Immature natural killer cell (primary cell): ENCODE measurements around the gene SDK1. TPM values are rescaled to one million over a fixed set of nuclear protein-coding genes. Genes with fewer than 3 reads are reported as not detected.

ENCODE experiments used
- DNase-seq, 3 donors: peaks; one replicate each; pipeline ENCODE4 v3.0.0; 2022; ENCODE audit warnings: mixed read lengths in 1 of 3
- H3K27ac Mint-ChIP-seq, 6 donors: one replicate each; pipeline ENCODE4 v1.8.0; 2020; ENCODE audit warnings: mixed read lengths in 6 of 6, mild to moderate bottlenecking in 5 of 6, inconsistent platforms in 4 of 6, moderate library complexity in 3 of 6
- H3K27me3 Mint-ChIP-seq, 3 donors: one replicate each; pipeline ENCODE4 v1.8.0; 2020 to 2021; ENCODE audit warnings: low read depth in 3 of 3, mild to moderate bottlenecking in 3 of 3, mixed read lengths in 3 of 3, moderate library complexity in 3 of 3, inconsistent platforms in 1 of 3
- H3K36me3 Mint-ChIP-seq, 3 donors: one replicate each; pipeline ENCODE4 v1.8.0; 2020; ENCODE audit warnings: mixed read lengths in 3 of 3, inconsistent platforms in 2 of 3, mild to moderate bottlenecking in 2 of 3
- H3K4me1 Mint-ChIP-seq, 2 donors: one replicate each; pipeline ENCODE4 v1.8.0; 2020; ENCODE audit warnings: inconsistent platforms in 2 of 2, mild to moderate bottlenecking in 2 of 2, mixed read lengths in 2 of 2, moderate library complexity in 1 of 2
- H3K4me3 Mint-ChIP-seq, 5 donors: one replicate each; pipeline ENCODE4 v1.8.0; 2020; ENCODE audit warnings: mild to moderate bottlenecking in 5 of 5, mixed read lengths in 5 of 5, inconsistent platforms in 3 of 5, moderate library complexity in 3 of 5
- H3K9me3 Mint-ChIP-seq, 6 donors: one replicate each; pipeline ENCODE4 v1.8.0; 2020; ENCODE audit warnings: mild to moderate bottlenecking in 6 of 6, mixed read lengths in 6 of 6, inconsistent platforms in 4 of 6, moderate library complexity in 3 of 6
- polyA plus RNA-seq, 3 donors: library from polyadenylated mRNA; unstranded; fragments of 300-500 nt; fragmentation: Illumina TruSeq; gene quantifications; one replicate each; pipeline ENCODE4 v1.2.3, GENCODE V29; 2021

SDK1 gene
- polyA plus RNA-seq, 3 donors from 2014 or later, result not detected

DNA sequence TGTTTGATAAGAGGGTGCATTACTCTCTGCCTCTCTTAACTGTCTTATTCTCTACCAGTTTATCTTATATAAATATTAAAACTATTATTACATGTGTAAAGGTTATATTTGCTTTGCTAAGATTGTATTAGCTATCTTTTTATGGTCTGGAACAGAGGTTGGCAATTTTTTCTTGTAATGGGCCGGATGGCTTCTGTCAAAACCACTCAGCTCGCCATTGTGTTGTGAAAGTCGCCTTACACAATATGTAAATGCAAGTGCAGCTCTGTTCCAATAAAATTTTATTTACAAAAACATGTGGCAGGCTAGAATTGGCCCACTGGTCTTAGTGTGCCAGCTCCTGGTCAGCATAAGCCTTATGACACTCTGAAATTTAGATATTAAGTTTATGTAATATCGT, 185.8 kb downstream of the SDK1 start:
- H3K9me3 Mint-ChIP-seq, result no peaks in the 10 kb centered on the region
- peaks cover 4 to 8% (median 5%) of the 10 kb centered on the region in 3 donors for H3K27me3 Mint-ChIP-seq
- no peaks in the 10 kb centered on the region for H3K4me1 Mint-ChIP-seq
- H3K36me3 Mint-ChIP-seq, result no peaks in the 10 kb centered on the region
- H3K4me3 Mint-ChIP-seq, result no peak overlapping the region
- no peak overlapping the region for H3K27ac Mint-ChIP-seq
- no peak for DNase-seq

- no peak for DNase-seq
- H3K4me3 Mint-ChIP-seq, result no peak overlapping the region
- H3K9me3 Mint-ChIP-seq, result no peaks in the 10 kb centered on the region
- H3K4me1 Mint-ChIP-seq, result no peaks in the 10 kb centered on the region
- no peaks in the 10 kb centered on the region for H3K36me3 Mint-ChIP-seq
- no peak overlapping the region for H3K27ac Mint-ChIP-seq
- H3K27me3 Mint-ChIP-seq, result peaks cover 5 to 8% (median 6%) of the 10 kb centered on the region in 3 donors
Observed at GRCh38 chr7:3488829-3489228, 187.8 kb downstream of the SDK1 start.

- H3K9me3 Mint-ChIP-seq, result no peaks in the 10 kb centered on the region
- DNase-seq, result no peak
- H3K27ac Mint-ChIP-seq, result no peak overlapping the region
- H3K36me3 Mint-ChIP-seq, result no peaks in the 10 kb centered on the region
- H3K27me3 Mint-ChIP-seq, result peaks cover 2 to 7% (median 5%) of the 10 kb centered on the region in 3 donors
- H3K4me1 Mint-ChIP-seq, result no peaks in the 10 kb centered on the region
- H3K4me3 Mint-ChIP-seq, result no peak overlapping the region
Observed at GRCh38 chr7:3493499-3493898, 192.4 kb downstream of the SDK1 start.

DNA sequence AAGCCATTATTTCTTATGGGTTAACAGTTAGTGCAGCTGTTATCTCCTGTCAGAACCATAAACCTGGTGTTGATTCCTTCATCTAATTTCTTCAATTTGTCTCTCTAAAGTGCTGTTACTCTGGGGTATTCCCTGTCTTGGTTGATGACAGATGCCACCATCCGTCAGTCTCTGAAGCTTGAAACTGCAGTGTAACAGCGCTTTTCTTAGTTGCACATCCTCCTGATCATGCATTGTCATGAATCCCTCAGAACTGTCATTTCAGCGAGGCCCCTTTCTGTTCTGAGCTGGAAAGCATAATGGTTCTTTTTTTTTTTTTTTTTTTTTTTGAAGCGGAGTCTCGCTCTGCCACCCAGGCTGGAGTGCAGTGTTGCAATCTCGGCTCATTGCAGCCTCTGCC, 193.9 kb downstream of the SDK1 start:
- no peaks in the 10 kb centered on the region for H3K4me1 Mint-ChIP-seq
- no peak overlapping the region for H3K27ac Mint-ChIP-seq
- no peak for DNase-seq
- peaks cover 0 to 8% (median 7%) of the 10 kb centered on the region in 3 donors for H3K27me3 Mint-ChIP-seq
- no peaks in the 10 kb centered on the region for H3K36me3 Mint-ChIP-seq
- H3K4me3 Mint-ChIP-seq, result no peak overlapping the region
- peaks cover 0 to 6% (median 2%) of the 10 kb centered on the region in 6 donors for H3K9me3 Mint-ChIP-seq

DNA sequence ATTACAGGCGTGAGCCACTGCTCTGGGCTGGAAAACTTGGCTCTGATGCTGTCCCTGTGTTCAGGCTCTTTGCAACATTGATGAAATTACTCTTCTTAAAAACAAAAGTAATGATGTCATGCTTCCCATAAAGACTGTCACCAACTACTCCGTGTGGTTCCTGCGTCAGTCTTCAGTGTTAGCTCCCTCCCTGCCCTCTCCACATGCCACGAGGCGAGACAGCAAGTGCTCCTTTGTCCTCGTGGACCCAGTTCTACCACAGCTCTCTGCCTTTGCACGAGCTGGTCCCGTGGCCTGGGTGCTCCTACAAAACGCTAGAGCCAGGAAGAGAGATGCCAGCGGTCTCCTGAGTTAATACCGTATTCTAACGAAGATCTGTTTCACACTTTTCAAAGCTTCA, 194.5 kb downstream of the SDK1 start:
- H3K9me3 Mint-ChIP-seq, result peaks cover 0 to 12% (median 7%) of the 10 kb centered on the region in 6 donors
- H3K27me3 Mint-ChIP-seq, result peaks cover 0 to 7% (median 7%) of the 10 kb centered on the region in 3 donors
- no peak overlapping the region for H3K4me3 Mint-ChIP-seq

DNA sequence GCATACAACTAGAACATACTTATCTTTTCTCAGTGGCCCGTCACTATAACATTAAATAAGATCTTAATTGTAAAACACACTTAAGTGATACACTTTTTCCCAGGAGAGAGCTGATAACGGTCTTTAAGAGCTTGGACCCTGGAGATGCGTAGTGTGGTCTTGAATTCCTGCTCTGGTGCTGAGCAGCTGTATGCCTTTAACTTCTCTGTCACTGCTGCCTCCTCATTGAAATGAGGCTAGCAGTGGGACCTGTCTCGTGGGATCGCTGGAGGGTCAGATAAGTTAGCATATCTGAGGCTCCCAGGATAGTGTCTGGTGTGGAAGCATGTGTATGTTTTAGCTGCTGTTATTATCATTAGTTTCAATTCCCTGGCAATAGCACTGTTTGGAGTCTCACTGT, 194.9 kb downstream of the SDK1 start:
- Mint-ChIP-seq H3K36me3 (peaks cover 0 to 3% (median 0%) of the 10 kb centered on the region in 3 donors), H3K27ac (no peak overlapping the region), H3K27me3 (peaks cover 1 to 7% (median 4%) of the 10 kb centered on the region in 3 donors), H3K4me1 (no peaks in the 10 kb centered on the region), H3K9me3 (peaks cover 0 to 16% (median 11%) of the 10 kb centered on the region in 6 donors), H3K4me3 (no peak overlapping the region)
- DNase-seq, result no peak

More for the DNA sequence above, 194.5 kb downstream of the SDK1 start:
- no peaks in the 10 kb centered on the region for H3K4me1 Mint-ChIP-seq
- H3K36me3 Mint-ChIP-seq, result peaks cover 0 to 3% (median 0%) of the 10 kb centered on the region in 3 donors
- no peak overlapping the region for H3K27ac Mint-ChIP-seq
- DNase-seq, result no peak

DNA sequence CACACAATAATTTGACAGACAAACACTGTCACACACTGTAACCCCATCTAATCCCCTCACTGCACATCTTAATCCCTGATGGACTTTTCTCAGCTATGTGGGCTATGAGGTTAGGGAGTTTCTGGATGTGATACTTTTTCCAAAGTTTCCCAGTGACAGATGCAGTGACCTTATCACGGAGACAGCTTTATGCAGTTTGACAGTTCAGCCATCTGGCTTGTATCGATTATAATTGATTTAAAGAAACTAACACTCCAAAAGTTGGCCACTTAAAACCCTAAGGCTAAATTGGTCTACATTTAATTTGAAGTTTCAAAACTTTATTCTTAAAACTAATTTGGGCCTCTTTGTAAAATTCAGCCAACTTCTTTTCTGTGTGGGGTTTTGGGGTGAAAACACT, 196.7 kb downstream of the SDK1 start:
- DNase-seq, result no peak
- Mint-ChIP-seq H3K9me3 (peaks cover 0 to 21% (median 14%) of the 10 kb centered on the region in 6 donors), H3K4me1 (no peaks in the 10 kb centered on the region), H3K27ac (no peak overlapping the region), H3K36me3 (peaks cover 0 to 3% (median 0%) of the 10 kb centered on the region in 3 donors), H3K27me3 (peaks cover 4 to 11% (median 5%) of the 10 kb centered on the region in 3 donors), H3K4me3 (no peak overlapping the region)

DNA sequence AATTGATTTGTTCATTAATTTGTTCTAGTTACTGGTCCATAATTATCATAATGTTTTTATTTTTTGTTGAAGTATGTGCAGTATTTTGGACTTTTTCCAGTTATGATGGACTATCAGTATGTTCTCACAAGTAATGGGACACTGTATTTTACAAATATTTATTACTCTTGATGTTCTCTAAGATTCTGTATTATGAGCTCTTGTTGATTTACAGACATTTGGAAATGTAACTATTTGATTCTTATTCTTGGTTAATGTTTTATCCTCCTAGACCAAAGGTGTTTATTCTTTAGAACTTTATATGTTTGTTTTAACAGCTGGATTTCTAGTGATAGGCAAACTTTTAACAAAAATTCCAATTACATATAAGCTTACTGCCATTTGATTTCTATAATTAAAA, 200.6 kb downstream of the SDK1 start:
- H3K27me3 Mint-ChIP-seq, result peaks cover 2 to 16% (median 5%) of the 10 kb centered on the region in 3 donors
- H3K36me3 Mint-ChIP-seq, result peaks cover 0 to 3% (median 0%) of the 10 kb centered on the region in 3 donors
- H3K27ac Mint-ChIP-seq, result no peak overlapping the region
- H3K4me3 Mint-ChIP-seq, result no peak overlapping the region
- no peak for DNase-seq
- peaks cover under 1 to 40% (median 21%) of the 10 kb centered on the region in 6 donors for H3K9me3 Mint-ChIP-seq
- H3K4me1 Mint-ChIP-seq, result no peaks in the 10 kb centered on the region

- Mint-ChIP-seq H3K4me1 (no peaks in the 10 kb centered on the region), H3K9me3 (peaks cover 3 to 50% (median 23%) of the 10 kb centered on the region in 6 donors), H3K4me3 (no peak overlapping the region), H3K27ac (no peak overlapping the region), H3K36me3 (peaks cover 0 to 3% (median 0%) of the 10 kb centered on the region in 3 donors), H3K27me3 (peaks cover 5 to 25% (median 5%) of the 10 kb centered on the region in 3 donors)
- DNase-seq, result no peak
Observed at GRCh38 chr7:3504384-3504783, 203.3 kb downstream of the SDK1 start.

DNA sequence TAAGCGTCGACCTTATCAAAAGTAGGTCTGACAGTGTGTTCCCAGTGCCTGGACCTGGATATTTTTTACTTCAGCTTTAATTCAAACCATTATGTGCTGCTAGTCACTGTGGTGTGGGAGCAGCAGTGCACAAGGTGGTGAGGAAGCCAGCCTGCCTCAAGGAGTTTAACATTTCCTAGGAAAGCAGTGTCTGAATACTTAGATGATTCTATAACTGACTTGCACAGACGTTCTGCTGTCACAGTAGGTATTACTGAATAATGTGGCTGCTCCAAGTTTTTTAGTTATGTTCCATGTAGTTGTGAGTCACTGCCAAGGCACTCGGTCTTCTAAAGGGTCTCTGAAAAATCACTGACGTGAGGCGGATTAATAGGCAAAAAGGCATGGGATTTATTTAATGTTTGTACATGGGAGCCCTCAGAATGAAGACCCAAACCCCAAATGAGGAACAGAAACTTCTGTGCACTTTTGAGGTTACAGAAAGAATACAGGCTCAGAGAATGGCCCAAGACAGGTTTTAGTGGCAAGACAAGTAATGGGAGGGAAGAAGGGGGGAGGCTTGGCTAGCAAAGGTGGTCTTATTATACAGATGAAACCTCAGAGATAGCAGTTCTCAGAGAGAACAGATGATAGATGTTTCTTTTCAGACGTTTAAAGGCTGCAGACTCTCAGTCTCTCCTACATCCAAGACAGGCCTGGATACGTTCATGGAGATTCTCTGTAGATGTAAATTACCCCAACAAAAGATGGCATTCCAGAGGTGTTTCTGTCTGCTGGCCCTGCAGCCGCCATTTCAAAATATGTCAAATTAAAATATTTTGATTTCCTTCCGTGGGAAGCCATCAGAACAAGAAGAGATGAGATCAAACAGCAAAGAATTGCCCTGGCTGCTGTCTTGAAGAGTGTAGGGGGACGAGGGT, 209.3 kb downstream of the SDK1 start:
- H3K4me1 Mint-ChIP-seq, result no peaks in the 10 kb centered on the region
- H3K36me3 Mint-ChIP-seq, result no peaks in the 10 kb centered on the region
- H3K9me3 Mint-ChIP-seq, result peaks cover 0 to 18% (median 9%) of the 10 kb centered on the region in 6 donors
- H3K27ac Mint-ChIP-seq, result no peak overlapping the region
- H3K4me3 Mint-ChIP-seq, result no peak overlapping the region
- DNase-seq, result no peak
- peaks cover 0 to 26% (median 11%) of the 10 kb centered on the region in 3 donors for H3K27me3 Mint-ChIP-seq

- Mint-ChIP-seq H3K4me1 (no peaks in the 10 kb centered on the region), H3K9me3 (no peaks in the 10 kb centered on the region), H3K36me3 (no peaks in the 10 kb centered on the region), H3K27me3 (peaks cover 1 to 12% (median 7%) of the 10 kb centered on the region in 3 donors), H3K27ac (no peak overlapping the region), H3K4me3 (no peak overlapping the region)
- no peak for DNase-seq
Observed at GRCh38 chr7:3517344-3517743, 216.3 kb downstream of the SDK1 start.

DNA sequence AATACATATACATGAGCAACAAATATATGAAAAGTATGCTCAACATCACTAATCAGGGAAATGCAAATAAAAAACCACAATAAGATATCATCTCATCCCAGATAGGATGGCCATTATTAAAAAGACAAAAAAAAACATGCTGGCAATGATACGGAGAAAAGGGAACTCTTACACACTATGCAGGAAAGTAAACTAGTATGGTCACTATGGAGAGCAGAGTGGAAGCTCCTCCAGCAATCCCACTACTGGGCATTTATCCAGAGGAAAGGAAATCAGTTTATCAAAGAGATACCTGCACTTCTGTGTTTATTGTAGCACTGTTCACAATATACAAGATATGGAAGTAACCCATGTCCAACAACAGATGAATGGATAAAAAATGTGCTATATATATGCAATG, 217.5 kb downstream of the SDK1 start:
- no peak overlapping the region for H3K4me3 Mint-ChIP-seq
- H3K36me3 Mint-ChIP-seq, result no peaks in the 10 kb centered on the region
- no peaks in the 10 kb centered on the region for H3K4me1 Mint-ChIP-seq
- DNase-seq, result no peak
- no peaks in the 10 kb centered on the region for H3K9me3 Mint-ChIP-seq
- peaks cover 1 to 16% (median 7%) of the 10 kb centered on the region in 3 donors for H3K27me3 Mint-ChIP-seq
- no peak overlapping the region for H3K27ac Mint-ChIP-seq

GRCh38 chr7:3520206-3520605, 219.2 kb downstream of the SDK1 start:
- Mint-ChIP-seq H3K27ac (no peak overlapping the region), H3K36me3 (no peaks in the 10 kb centered on the region), H3K9me3 (no peaks in the 10 kb centered on the region), H3K4me3 (no peak overlapping the region), H3K4me1 (no peaks in the 10 kb centered on the region), H3K27me3 (peaks cover 1 to 17% (median 3%) of the 10 kb centered on the region in 3 donors)
- no peak for DNase-seq

- Mint-ChIP-seq H3K36me3 (no peaks in the 10 kb centered on the region), H3K27ac (no peak overlapping the region), H3K9me3 (peaks cover 0 to 2% (median 0%) of the 10 kb centered on the region in 6 donors), H3K4me3 (no peak overlapping the region), H3K27me3 (peaks cover 0 to 8% (median 5%) of the 10 kb centered on the region in 3 donors), H3K4me1 (no peaks in the 10 kb centered on the region)
- no peak for DNase-seq
Observed at GRCh38 chr7:3527496-3528124, 226.6 kb downstream of the SDK1 start.
